Measurements from ENCODE around the gene CHST6.
"Not testable (repeated sequence)": the region's sequence is repeated elsewhere in the genome, so short reads cannot be mapped to it uniquely, and the experiment has no call there.

CHST6 gene

DNA sequence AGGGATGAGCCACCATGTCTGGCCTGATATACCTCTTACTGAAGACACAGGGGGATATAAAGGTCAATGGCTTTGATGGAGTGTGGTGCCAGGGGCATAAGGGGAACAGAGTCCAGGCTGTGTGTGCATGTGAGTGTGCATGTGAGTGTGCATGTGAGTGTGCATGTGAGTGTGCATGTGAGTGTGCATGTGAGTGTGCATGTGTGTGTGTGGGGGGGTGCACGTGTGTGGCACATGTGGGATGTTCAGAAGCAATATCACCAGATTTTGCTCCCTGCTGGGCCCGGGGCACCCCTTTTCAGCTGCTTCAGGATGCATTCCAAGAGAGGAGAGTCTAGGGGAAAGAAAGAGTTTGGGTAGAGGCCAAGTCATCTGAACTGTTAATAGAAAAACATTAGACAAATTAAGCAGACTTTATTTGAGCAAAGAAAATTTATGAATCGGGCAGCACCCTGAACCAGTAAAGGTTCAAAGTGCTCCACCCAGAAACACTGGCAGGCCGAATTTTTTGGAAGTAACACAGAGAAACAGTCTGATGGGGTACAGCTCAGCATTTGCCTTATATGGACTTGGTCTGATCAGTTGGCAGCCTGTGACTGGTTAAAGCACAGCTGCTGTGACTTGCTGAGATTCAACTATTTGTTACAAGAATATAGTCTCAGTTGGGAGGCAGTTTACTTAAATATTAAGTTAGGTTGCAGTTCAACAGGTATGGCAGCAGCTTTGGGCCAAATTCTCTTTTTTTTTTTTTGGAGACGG lies 31.0 kb upstream of the CHST6 start:
- no peak overlapping the region for H3K4me3 ChIP-seq (ENCODE audit: low read depth, low read length)
- TF ChIP-seq, protein P1, sequence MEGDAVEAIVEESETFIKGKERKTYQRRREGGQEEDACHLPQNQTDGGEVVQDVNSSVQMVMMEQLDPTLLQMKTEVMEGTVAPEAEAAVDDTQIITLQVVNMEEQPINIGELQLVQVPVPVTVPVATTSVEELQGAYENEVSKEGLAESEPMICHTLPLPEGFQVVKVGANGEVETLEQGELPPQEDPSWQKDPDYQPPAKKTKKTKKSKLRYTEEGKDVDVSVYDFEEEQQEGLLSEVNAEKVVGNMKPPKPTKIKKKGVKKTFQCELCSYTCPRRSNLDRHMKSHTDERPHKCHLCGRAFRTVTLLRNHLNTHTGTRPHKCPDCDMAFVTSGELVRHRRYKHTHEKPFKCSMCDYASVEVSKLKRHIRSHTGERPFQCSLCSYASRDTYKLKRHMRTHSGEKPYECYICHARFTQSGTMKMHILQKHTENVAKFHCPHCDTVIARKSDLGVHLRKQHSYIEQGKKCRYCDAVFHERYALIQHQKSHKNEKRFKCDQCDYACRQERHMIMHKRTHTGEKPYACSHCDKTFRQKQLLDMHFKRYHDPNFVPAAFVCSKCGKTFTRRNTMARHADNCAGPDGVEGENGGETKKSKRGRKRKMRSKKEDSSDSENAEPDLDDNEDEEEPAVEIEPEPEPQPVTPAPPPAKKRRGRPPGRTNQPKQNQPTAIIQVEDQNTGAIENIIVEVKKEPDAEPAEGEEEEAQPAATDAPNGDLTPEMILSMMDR (IDR thresholded peaks at IDR 0.05; ENCODE audit: low read depth, low read length, missing control alignments) = no peak
- DNase-seq (ENCODE audit: low read depth) = no peak

DNA sequence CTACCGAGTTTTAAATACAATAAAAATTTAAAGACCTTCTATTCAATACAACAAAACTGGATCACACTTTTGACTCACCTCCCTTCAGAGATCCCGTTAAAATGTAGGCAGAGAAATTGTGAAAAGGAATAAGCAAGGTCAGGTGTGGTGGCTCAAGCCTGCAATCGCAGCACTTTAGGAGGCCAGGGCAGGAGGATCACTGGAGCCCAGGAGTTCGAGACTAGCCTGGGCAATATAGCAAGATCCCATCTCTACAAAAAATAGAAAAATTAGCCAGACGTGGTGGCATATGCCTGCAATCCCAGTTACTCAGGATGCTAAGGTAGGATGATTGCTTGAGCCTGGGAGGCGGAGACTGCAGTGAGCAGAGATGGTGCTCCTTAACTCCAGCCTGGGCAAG lies 23.9 kb upstream of the CHST6 start:
- TF ChIP-seq, protein P1 (IDR thresholded peaks at IDR 0.05; ENCODE audit: low read depth, low read length, missing control alignments) = no peak
- no peak for DNase-seq (ENCODE audit: low read depth)
- no peak overlapping the region for H3K4me3 ChIP-seq (ENCODE audit: low read depth, low read length)

DNA sequence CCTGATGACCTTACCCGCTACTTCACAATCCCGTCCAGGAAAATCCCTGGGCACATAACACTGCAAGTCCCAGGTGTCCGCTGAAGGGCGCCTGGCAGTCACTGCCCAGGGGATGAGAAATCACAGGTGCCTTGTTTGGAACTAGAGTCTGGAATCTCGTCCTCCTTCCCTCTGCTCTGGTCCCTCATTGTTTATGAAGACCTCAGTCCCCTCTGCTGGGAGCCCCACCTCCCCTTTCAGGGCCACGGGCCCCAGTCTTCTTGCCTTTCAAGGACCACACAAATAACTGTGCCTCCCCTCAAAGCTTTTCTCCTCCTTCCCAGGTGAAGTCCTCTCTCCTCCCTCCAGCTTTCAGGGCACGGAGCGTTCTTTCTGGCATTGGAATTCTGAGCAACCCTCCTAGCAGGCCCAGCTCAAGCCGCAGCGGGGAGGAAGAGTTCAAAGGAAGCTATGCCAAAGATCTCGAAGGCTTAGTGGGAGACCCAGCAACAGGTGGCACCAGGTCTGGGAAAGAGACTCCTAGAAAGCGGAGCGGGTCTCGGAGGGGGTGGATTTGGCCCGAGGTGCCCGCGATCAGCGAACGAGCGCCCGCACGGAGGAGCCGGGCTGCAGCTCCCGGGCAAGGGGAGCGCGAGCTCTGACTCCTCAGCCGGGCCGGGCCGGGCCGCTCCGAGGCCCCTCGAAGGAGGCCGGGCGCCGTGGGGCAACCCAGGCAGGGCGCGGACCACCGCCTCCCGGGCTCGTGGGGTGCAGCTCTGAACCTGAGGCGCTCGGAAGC lies 21.1 kb upstream of the CHST6 start:
- peak overlapping the region; percentile 64 for H3K4me3 ChIP-seq (ENCODE audit: low read depth, low read length)
- not testable (repeated sequence) for DNase-seq (ENCODE audit: low read depth)

DNA sequence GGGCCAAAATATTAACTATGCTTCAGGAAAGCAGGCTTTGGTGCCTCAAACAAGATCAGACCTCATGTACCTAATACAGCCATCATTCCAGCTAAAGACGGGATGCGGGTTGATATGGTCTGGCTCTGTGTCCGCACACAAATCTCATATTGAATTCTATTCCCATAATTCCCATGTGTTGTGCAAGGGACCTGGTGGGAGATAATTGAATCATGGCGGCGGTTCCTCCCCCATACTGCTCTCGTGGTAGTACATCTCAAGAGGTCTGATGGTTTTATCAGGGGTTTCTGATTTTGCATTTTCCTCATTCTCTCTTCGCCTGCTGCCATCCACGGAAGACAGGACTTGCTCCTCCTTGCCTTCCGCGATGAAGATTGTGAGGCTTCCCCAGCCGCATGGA lies 19.1 kb upstream of the CHST6 start:
- no peak for DNase-seq (ENCODE audit: low read depth)
- TF ChIP-seq, protein P1 (IDR thresholded peaks at IDR 0.05; ENCODE audit: low read depth, low read length, missing control alignments) = no peak
- H3K4me3 ChIP-seq (ENCODE audit: low read depth, low read length) = no peak overlapping the region

DNA sequence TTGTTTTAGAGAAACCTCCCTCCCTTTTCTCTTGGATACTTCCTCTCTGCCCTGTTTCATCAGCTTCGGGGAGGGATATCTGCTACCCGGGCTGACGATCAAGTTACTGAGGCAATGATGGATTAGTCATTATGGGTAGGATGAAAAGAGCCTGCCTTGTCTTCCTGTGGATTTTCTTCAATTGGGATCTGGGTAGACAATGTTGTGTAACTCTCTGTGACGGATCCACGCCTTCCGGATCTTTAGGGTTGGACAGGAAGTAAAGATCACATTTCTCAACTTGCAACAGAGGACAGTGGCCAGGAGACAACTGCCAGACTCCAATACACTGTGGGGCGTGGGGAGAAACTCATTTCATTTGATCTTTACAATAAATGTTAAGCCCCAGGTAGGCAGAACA lies 11.3 kb upstream of the CHST6 start:
- TF ChIP-seq, protein P1 (IDR thresholded peaks at IDR 0.05; ENCODE audit: low read depth, low read length, missing control alignments) = no peak
- DNase-seq (ENCODE audit: low read depth) = no peak
- no peak overlapping the region for H3K4me3 ChIP-seq (ENCODE audit: low read depth, low read length)

DNA sequence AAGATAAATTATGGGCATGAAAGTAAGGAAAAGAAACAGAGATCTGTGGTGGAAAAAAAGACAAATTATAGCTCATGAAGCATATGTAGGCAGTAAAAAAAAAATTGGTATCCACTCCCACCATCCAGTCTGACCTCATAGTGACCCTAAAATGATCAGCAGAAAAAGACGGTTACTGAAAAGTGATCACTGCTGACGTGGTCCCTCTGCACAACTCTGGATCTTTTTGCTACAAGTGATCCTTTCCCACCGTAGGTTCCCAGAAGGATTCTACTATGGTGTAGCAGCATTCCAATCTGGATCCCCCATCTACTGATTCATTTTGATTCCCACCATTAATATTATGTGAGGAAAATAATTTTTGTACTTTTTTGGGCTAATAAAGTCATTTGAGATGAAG lies 10.9 kb upstream of the CHST6 start:
- H3K4me3 ChIP-seq (ENCODE audit: low read depth, low read length) = no peak overlapping the region
- TF ChIP-seq, protein P1 (IDR thresholded peaks at IDR 0.05; ENCODE audit: low read depth, low read length, missing control alignments) = no peak
- DNase-seq (ENCODE audit: low read depth) = no peak

DNA sequence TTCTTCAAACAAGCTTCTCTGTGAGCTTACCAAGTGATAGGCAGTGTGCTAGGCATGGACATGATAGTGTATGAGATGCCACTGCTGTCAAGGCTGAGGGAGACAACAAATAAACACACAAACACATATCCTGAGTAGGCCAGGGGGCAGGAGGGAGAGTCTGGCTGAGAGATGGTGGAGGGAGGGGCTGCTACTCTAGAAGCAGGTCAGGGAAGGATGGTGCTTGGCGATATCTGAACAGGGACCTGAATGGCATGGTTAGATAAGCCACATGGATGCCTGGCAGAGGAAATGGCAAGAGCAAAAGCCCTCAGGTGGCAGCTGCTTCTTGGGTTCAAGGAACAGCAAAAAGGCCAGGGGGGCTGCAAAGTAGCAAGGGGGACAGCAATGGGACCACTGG lies 8.6 kb upstream of the CHST6 start:
- H3K4me3 ChIP-seq (ENCODE audit: low read depth, low read length) = no peak overlapping the region
- DNase-seq (ENCODE audit: low read depth) = no peak
- TF ChIP-seq, protein P1 (IDR thresholded peaks at IDR 0.05; ENCODE audit: low read depth, low read length, missing control alignments) = no peak

All from GM12864 (cell line).